IMR-90 (cell line): ENCODE results near the gene PRTFDC1.

ENCODE experiments used
- BHLHE40 ChIP-seq: fragments of 150-350 bp; IDR thresholded peaks from 2 replicates; pipeline ENCODE4 v1.6.1; 2016; ENCODE audit warnings: mild to moderate bottlenecking, low read depth, low read length
- CTCF ChIP-seq: conservative IDR thresholded peaks from 2 replicates; pipeline ENCODE4 v1.5.1; 2012; ENCODE audit warnings: mild to moderate bottlenecking, low read depth, low read length, improper control_type of control experiment

DNA sequence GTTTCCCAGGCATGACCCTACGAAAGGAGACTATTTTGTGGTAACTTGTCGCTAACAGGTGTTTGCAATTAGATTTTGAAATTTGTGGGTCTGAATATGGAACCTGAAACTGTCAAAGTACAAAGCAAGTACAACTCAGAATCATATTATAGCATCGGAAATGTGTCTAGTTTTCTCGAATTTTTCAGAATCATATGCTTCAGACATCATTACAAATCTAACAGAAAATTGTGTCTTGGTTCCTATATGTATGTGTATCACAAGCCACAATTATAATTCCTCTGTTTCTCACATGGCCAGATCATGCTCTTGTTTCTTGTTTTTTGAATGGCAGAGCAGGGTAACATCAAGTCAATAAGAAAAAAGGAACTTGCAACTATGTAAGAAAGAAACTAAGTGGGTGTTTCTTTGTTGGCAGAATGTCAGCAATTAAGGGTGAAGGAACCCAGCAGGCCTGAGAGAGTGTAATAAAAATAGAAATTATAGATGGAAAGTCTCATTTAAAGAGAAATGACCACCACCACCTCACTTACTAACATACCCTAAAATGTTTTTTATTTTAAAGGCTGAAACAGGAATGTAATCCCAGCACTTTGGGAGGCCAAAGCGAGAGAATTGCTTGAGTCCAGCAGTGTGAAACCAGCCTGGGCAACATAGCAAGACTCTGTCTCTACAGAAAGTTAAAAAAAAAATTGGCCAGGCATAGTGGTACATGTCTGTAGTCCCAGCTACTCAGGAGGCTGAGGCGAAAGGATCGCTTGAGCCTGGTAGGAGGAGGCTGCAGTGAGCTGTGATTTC is 51.3 kb downstream of the PRTFDC1 start:
- TF ChIP-seq BHLHE40 (no peak), CTCF (no peak)
